ENCODE measurements around the gene GPRIN3. TPM values are rescaled to one million over a fixed set of nuclear protein-coding genes. Genes with fewer than 3 reads are reported as not detected.
"Not testable (repeated sequence)": the region's sequence is repeated elsewhere in the genome, so short reads cannot be mapped to it uniquely, and the experiment has no call there.

GPRIN3 gene
- polyA plus RNA-seq, 3 donors from 2014 or later = 5.5 to 15.9 (median 7.3) TPM

- no peak for DNase-seq
- H3K9me3 Mint-ChIP-seq = no peaks in the 10 kb centered on the region
These were observed 50.2 kb downstream of the GPRIN3 start for GRCh38 chr4:89257376-89257775.

DNA sequence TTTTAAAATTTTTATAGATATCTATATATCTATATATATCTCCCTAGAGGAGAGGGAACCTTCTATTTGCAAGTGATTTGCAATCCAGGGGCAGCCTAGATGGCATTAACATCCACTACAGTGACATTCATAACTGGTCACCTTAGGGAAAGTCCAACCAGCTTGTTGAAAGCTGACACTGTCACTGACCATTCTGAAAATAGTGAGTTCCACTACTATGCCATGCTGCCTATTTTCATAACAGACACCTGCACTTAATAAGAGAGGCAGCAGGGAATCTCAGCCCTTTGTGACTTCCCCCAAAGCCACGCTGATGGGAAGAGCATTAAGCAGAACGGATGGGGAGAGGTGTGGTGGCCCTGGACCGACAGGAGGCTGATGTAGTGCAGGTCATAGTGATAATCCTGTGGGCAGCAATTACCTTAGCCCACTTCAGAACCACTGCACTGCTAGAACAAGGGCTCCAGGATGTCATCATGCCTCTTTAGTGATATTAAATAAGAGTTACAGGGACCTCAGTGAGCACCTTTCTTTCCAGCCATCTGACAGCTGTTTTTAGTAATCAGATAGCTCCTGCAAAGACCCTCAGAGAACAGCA, 51.3 kb downstream of the GPRIN3 start:
- Mint-ChIP-seq H3K27ac (peak overlapping the region; percentile 51 to 90 (median 79)), H3K4me1 (peaks cover 80 to 96% of the 10 kb centered on the region in 2 donors), H3K9me3 (no peaks in the 10 kb centered on the region), H3K4me3 (no peak overlapping the region), H3K27me3 (ENCODE audit: low read depth in 3 of 3) (no peaks in the 10 kb centered on the region), H3K36me3 (peaks cover 0 to 6% (median 0%) of the 10 kb centered on the region in 3 donors)
- DNase-seq = no peak

More at GRCh38 chr4:89257376-89257775, 50.2 kb downstream of the GPRIN3 start:
- Mint-ChIP-seq H3K27me3 (ENCODE audit: low read depth in 3 of 3) (no peaks in the 10 kb centered on the region), H3K4me1 (peaks cover 79 to 99% of the 10 kb centered on the region in 2 donors), H3K4me3 (no peak overlapping the region), H3K27ac (peak overlapping the region; percentile 77 to 90 (median 81)), H3K36me3 (peaks cover 0 to 6% (median 0%) of the 10 kb centered on the region in 3 donors)

DNA sequence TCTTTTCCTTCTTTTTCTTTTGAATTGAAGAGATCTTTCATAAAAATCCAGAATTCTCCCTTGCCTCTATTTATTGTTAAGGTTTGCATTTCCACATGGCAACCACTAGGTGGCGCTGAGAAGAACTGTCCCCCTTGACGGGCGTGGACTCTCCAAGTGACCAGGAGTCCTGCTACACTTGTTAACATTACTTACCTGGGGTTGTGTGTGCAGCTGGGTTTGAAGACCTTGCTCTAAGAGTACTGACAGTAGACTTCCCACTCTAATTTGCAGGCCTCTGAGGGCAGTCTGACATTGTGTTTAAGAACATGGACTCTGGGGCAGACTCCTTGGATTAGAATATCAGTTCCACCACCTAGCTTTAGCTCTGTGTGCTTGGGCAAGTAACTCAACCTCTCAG, 52.8 kb downstream of the GPRIN3 start:
- peak; percentile 51 to 63 (median 62) for DNase-seq
- Mint-ChIP-seq H3K36me3 (peaks cover 0 to 6% (median 0%) of the 10 kb centered on the region in 3 donors), H3K4me3 (peak overlapping the region in 2 of 5 donors; percentile 1 to 28), H3K27me3 (ENCODE audit: low read depth in 3 of 3) (no peaks in the 10 kb centered on the region), H3K9me3 (no peaks in the 10 kb centered on the region), H3K27ac (peak overlapping the region; percentile 77 to 91 (median 81)), H3K4me1 (peaks cover 69 to 90% of the 10 kb centered on the region in 2 donors)

DNA sequence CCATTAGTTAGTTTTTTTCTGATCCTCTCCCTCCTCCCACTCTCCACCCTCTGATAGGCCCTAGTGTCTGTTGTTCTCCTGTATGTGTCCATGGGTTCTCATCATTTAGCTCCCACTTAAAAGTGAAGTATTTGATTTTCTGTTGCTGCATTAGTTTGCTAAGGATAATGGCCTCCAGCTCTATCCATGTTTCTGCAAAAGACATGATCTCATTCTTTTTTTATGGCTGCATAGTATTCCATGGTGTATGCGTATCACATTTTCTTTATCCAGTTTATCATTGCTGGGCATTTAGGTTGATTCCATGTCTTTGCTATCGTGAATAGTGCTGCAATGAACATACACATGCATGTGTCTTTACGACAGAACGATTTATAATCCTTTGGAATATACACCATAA, 53.3 kb downstream of the GPRIN3 start:
- peak overlapping the region; percentile 55 to 80 (median 74) for H3K27ac Mint-ChIP-seq
- not testable (repeated sequence) for H3K4me3 Mint-ChIP-seq; DNase-seq; H3K9me3 Mint-ChIP-seq; H3K27me3 Mint-ChIP-seq (ENCODE audit: low read depth in 3 of 3)
- peaks cover 66 to 85% of the 10 kb centered on the region in 2 donors for H3K4me1 Mint-ChIP-seq
- peaks cover 0 to 11% (median 3%) of the 10 kb centered on the region in 3 donors for H3K36me3 Mint-ChIP-seq

DNA sequence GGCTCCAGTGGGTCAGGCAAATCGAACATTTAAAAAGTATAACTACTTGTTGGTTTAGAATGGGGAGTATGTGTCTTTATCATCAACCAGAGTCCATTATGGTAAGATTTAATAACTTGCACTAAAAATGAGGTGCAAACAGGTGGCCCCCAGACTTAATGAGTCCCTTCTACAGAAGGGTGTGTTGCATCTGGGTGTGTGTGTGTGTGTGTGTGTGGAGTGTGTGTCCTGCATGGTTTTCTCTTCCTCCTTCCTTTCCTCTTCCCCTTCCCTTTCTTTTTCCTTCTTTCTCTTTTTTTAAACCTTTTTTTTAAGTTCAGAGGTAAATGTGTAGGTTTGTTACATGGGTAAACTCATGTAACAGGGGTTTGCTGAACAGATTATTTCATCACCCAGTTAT, 53.7 kb downstream of the GPRIN3 start:
- H3K9me3 Mint-ChIP-seq = no peaks in the 10 kb centered on the region
- peaks cover 0 to 2% (median 0%) of the 10 kb centered on the region in 3 donors for H3K27me3 Mint-ChIP-seq (ENCODE audit: low read depth in 3 of 3)
- no peak for DNase-seq
- H3K4me1 Mint-ChIP-seq = peaks cover 63 to 81% of the 10 kb centered on the region in 2 donors
- no peak overlapping the region for H3K4me3 Mint-ChIP-seq
- peaks cover 0 to 15% (median 4%) of the 10 kb centered on the region in 3 donors for H3K36me3 Mint-ChIP-seq
- H3K27ac Mint-ChIP-seq = peak overlapping the region; percentile 1 to 77 (median 66)

DNA sequence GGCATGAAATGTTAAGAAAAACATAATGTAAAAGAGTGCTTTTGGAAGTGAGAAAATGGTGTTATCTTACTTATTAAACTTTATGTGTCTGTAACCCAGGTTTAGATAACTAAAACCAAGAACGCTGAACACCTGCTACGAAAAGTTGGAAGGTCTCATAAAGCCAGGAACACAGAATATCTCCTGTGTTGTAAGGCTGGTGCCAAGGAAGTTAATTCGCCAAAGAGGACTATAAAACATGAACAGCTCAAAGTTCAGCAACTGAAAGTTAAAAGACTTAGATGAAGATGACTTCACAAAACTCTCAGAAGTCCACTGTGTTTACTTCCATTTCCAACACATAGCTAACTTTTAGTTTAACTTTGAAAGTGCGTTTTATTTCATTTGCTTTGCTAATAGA, 54.3 kb downstream of the GPRIN3 start:
- Mint-ChIP-seq H3K4me3 (no peak overlapping the region), H3K36me3 (peaks cover under 1 to 18% (median 4%) of the 10 kb centered on the region in 3 donors), H3K27ac (peak overlapping the region in 2 of 6 donors; percentile 72 to 77), H3K27me3 (ENCODE audit: low read depth in 3 of 3) (peaks cover 0 to 2% (median 0%) of the 10 kb centered on the region in 3 donors), H3K4me1 (peaks cover 58 to 75% of the 10 kb centered on the region in 2 donors), H3K9me3 (no peaks in the 10 kb centered on the region)
- no peak for DNase-seq

- Mint-ChIP-seq H3K4me3 (no peak overlapping the region), H3K36me3 (peaks cover 11 to 31% (median 12%) of the 10 kb centered on the region in 3 donors), H3K27ac (peak overlapping the region in 4 of 6 donors; percentile 12 to 50 (median 31)), H3K27me3 (ENCODE audit: low read depth in 3 of 3) (peaks cover 0 to 2% (median 2%) of the 10 kb centered on the region in 3 donors), H3K9me3 (no peaks in the 10 kb centered on the region), H3K4me1 (peaks cover 39 to 70% of the 10 kb centered on the region in 2 donors)
- DNase-seq = no peak
These were observed 56.2 kb downstream of the GPRIN3 start for GRCh38 chr4:89251396-89251795.

- peaks cover 31 to 68% of the 10 kb centered on the region in 2 donors for H3K4me1 Mint-ChIP-seq
These were observed 57.8 kb downstream of the GPRIN3 start for GRCh38 chr4:89249716-89250361.

GRCh38 chr4:89249313-89249712, 58.3 kb downstream of the GPRIN3 start:
- Mint-ChIP-seq H3K27me3 (ENCODE audit: low read depth in 3 of 3) (peaks cover 0 to 2% (median 2%) of the 10 kb centered on the region in 3 donors), H3K9me3 (no peaks in the 10 kb centered on the region), H3K4me3 (no peak overlapping the region), H3K4me1 (peaks cover 30 to 68% of the 10 kb centered on the region in 2 donors), H3K36me3 (peaks cover 11 to 28% (median 12%) of the 10 kb centered on the region in 3 donors), H3K27ac (no peak overlapping the region)
- no peak for DNase-seq

More at GRCh38 chr4:89249716-89250361, 57.8 kb downstream of the GPRIN3 start:
- H3K4me3 Mint-ChIP-seq = no peak overlapping the region
- no peak for DNase-seq
- no peak overlapping the region for H3K27ac Mint-ChIP-seq
- H3K36me3 Mint-ChIP-seq = peaks cover 11 to 31% (median 12%) of the 10 kb centered on the region in 3 donors
- H3K9me3 Mint-ChIP-seq = no peaks in the 10 kb centered on the region
- peaks cover 0 to 2% (median 2%) of the 10 kb centered on the region in 3 donors for H3K27me3 Mint-ChIP-seq (ENCODE audit: low read depth in 3 of 3)

- DNase-seq = no peak
- Mint-ChIP-seq H3K4me1 (peaks cover 31 to 68% of the 10 kb centered on the region in 2 donors), H3K36me3 (peaks cover 11 to 28% (median 12%) of the 10 kb centered on the region in 3 donors), H3K4me3 (no peak overlapping the region), H3K9me3 (no peaks in the 10 kb centered on the region), H3K27ac (no peak overlapping the region), H3K27me3 (ENCODE audit: low read depth in 3 of 3) (peaks cover 0 to 2% (median 2%) of the 10 kb centered on the region in 3 donors)
These were observed 58.7 kb downstream of the GPRIN3 start for GRCh38 chr4:89248879-89249281.

DNA sequence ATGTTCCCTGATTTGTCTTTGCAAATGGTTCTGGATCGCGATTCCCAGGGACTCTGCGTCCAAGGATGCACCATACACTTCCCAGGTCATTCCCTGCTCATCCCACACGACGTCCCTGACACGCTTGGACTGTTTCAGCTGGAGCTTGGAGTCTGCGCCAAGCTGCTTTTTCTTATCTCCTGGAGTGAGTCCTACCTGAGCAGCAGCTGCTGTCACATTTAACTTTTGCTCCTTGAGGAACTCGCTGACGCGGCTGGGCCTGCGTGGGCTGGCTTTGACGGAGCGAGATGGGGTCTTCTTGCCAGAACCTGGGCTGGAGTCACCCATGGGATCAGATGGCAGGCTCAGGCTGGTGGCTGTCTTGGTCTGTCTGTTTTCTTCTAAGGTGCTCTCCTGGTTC, 59.6 kb downstream of the GPRIN3 start:
- Mint-ChIP-seq H3K27ac (peak overlapping the region in 1 of 6 donors; percentile 51), H3K4me1 (peaks cover 35 to 68% of the 10 kb centered on the region in 2 donors), H3K4me3 (peak overlapping the region in 1 of 5 donors; percentile 6)

DNA sequence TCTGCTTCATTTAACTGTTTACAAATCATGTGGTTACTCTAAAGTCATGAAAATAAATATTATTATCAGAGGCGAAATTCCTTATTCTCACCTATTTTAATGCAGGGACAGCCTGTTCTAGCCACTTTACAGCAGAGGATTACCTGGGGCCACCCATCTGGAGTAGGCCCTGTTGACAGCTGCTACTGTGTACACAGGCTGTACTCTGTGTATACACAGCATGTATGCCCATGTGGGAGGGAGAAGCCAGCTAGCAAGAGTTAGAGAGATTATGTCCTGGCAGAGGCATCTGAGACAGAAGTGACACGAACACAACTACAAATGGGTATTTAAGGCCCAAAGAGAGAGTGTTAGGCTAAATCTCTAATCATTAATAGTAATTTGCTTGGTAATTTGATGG, 62.1 kb downstream of the GPRIN3 start:
- Mint-ChIP-seq H3K36me3 (peaks cover 11 to 28% (median 12%) of the 10 kb centered on the region in 3 donors), H3K9me3 (no peaks in the 10 kb centered on the region), H3K4me3 (no peak overlapping the region), H3K4me1 (peaks cover 35 to 69% of the 10 kb centered on the region in 2 donors), H3K27ac (peak overlapping the region in 3 of 6 donors; percentile 3 to 51 (median 40)), H3K27me3 (ENCODE audit: low read depth in 3 of 3) (peaks cover 0 to 2% (median 2%) of the 10 kb centered on the region in 3 donors)
- DNase-seq = no peak

More for the DNA sequence above, 59.6 kb downstream of the GPRIN3 start:
- no peaks in the 10 kb centered on the region for H3K9me3 Mint-ChIP-seq
- H3K36me3 Mint-ChIP-seq = peaks cover 11 to 28% (median 12%) of the 10 kb centered on the region in 3 donors
- peaks cover 0 to 2% (median 2%) of the 10 kb centered on the region in 3 donors for H3K27me3 Mint-ChIP-seq (ENCODE audit: low read depth in 3 of 3)
- DNase-seq = no peak

DNA sequence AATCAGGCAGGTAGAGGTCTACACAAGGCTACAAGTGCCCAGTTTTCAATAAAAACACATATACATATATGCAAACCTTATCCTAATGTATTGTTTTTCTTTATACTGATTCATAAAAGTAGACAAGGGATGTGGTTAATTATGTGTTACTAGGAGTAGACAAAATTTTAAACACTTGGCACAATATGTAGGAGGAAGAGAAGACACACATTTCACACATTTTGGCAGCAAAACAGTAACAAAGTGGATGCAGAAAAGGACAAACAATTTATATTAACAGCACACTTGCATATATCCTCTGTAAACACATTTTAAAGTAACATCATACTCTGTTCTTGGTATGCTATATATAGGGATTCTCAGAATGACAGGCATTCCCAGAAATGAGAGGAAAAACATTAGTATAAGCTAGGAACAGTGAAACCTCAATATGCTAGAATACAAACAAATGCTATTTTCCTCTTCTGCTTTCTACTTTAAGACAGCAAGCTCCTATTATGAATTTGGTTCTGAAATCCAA, 63.8 kb downstream of the GPRIN3 start:
- H3K4me3 Mint-ChIP-seq = peak overlapping the region; percentile 15 to 67 (median 24)
- H3K36me3 Mint-ChIP-seq = peaks cover 8 to 16% (median 12%) of the 10 kb centered on the region in 3 donors
- peaks cover 33 to 68% of the 10 kb centered on the region in 2 donors for H3K4me1 Mint-ChIP-seq

More for the DNA sequence above, 63.8 kb downstream of the GPRIN3 start:
- Mint-ChIP-seq H3K27me3 (ENCODE audit: low read depth in 3 of 3) (peaks cover 0 to 2% (median 0%) of the 10 kb centered on the region in 3 donors), H3K27ac (peak overlapping the region; percentile 50 to 92 (median 76)), H3K9me3 (no peaks in the 10 kb centered on the region)
- no peak for DNase-seq
